Hematopoietic multipotent progenitor cell treated with erythropoietin and hydrocortisone succinate and interleukin-3 and kit ligand, for 8 days (in vitro differentiated cells): ENCODE measurements around the gene MYBPH.

Experiments
- DNase-seq: peaks from one replicate; pipeline ENCODE4 v3.0.0-alpha.2; 2015

MYBPH gene

DNA sequence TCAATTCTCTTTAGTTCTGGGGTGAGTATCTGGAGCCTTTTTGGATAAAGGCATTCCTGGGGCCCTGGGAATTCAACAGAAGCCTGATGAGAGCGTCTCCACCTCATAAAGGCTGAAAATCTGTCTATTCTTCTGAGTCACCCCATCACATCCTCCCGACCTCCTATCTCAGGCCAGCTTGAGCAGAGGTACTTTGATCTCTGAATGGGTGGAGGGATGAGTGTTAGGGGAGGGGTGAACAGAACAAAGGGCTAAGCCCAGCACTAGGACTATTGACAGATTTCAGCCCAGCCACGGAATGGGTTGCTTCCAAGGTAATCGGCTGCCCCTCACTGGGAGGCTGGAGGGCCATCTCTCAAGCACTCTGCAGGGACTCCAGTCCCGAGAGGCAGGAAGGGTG lies 2.5 kb upstream of the MYBPH start:
- DNase-seq = no peak

DNA sequence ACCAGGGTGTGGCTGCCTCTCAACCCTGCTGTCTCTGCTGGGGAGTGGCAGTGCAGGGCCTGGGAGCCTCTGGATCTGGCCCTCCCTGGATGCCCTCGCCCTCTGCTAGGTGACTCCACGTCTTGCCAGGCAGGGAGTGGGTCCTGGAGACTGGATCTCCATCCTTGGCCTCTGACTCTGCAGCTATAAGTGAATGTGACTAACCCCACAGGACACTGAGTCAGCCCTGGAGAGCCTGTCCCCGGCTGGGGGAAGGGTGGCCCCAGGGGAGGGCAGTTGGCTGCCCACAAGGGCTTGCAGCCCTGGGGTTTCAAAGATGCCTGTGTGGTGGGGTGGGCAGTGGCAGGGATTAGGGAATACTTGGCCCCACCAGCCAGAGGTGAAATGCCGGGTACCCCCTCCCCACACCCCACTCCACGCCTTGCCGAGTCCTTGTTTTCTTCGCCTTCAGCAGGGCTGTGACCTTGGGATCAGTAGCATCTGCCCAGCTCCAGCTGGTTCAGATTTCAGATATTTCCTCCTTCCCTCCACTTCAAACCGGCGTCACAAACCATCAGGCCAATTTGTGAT lies 1.9 kb upstream of the MYBPH start:
- no peak for DNase-seq

DNA sequence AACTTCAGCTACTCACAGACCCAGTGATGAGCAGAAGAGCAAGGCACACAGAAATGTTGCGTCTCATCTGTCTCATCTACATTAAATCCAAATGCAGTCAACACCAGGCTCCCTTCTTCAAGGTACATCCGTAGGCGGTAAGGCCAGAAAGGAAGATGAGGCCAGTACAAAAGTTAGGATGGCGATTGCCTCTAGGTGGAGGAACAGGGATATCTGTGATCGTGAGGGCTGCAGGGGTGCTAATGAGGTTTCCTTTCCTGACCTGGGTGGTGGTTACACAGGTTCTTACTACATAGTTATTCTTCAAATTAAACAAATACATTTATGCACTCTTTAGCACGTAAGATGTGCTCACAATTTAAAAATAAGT lies 1.4 kb upstream of the MYBPH start:
- no peak for DNase-seq

DNA sequence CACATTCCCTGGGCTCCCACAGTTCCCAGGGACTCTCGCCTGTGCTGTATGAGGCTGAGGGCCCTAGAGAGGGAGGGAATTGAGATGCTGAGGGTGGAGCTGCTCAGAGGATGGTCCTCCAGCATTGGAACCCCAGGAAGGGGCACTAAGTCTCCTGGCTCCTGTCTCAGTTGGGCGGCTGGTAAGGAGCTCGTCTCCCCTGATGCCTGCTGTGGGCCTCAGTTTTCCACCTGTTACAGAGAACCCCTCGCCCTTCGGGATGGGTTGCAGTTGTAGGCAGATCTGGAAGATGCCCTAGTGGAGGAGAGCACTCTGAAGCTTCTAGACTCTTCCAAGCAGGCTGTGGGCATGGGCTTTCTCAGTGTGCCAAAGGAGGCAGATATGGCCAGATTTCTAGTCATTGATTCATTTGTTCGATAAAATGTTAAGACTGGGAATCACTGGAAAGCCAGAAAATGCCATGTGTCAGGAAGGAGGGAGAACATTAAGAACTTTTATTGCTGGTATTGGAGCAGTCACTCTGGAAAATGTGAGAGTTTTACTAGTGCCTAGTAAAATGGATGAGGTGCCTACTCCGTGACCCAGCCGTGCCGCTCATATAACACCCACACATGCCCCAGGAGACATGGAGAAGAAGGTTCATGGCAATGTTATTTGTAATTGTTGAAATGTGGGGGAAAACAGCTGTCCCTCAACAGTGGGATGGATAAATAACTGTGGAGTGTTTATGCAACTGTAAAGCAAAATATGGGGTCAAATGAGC lies 828 bp upstream of the MYBPH start:
- DNase-seq = no peak

- DNase-seq = no peak
These were observed 208 bp upstream of the MYBPH start for GRCh38 chr1:203175827-203176241.

- DNase-seq = no peak
These were observed 1.2 kb downstream of the MYBPH start for GRCh38 chr1:203174324-203174985.

DNA sequence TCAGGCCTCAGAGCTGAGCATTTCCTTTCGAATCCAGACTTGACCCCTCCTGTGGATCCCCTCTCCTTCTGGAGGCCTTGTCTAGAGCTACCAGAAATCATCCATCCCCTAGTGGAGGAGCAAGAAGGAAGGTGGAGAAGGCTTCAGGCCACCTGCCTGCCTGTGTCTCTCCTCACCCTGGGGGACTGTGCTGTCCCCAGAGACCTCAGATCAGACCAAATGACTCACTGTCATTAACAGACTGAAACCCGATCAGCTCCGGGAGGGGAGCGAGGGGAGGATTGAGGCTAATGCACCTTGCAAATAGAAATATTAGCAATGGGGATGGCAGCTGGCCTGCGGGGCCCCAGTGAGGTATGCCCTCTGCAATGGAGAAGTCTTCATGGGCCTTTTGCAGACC lies 2.1 kb downstream of the MYBPH start:
- DNase-seq = no peak

DNA sequence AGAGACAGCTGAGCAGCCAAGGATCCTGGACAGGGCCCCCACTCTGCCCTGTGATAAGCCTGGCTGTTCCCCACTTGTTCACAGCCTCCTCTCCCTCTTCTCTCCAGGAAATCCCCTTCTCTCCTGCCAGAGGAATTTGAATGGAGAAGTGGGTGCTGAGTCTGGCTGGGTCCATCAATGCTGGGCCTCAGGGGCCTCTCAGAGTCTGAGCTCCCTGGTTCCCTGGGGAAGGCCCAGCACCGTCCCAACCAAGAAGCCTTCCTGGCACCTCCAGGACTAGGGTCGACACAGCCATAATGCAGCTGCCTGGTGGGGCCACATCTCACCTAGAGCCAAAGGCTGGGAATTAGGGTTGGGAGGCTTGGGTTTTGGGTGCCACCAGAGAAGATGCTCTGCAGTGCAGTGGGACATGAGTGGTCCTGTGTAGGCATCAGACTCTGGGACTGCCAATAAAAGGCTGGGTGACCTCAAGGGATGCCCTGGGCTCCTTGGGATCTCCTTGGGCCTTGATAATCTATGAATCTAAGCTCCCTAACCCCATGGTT lies 2.5 kb downstream of the MYBPH start:
- DNase-seq = no peak

- peak; percentile 58 for DNase-seq
These were observed 3.2 kb downstream of the MYBPH start for GRCh38 chr1:203172184-203173010.

DNA sequence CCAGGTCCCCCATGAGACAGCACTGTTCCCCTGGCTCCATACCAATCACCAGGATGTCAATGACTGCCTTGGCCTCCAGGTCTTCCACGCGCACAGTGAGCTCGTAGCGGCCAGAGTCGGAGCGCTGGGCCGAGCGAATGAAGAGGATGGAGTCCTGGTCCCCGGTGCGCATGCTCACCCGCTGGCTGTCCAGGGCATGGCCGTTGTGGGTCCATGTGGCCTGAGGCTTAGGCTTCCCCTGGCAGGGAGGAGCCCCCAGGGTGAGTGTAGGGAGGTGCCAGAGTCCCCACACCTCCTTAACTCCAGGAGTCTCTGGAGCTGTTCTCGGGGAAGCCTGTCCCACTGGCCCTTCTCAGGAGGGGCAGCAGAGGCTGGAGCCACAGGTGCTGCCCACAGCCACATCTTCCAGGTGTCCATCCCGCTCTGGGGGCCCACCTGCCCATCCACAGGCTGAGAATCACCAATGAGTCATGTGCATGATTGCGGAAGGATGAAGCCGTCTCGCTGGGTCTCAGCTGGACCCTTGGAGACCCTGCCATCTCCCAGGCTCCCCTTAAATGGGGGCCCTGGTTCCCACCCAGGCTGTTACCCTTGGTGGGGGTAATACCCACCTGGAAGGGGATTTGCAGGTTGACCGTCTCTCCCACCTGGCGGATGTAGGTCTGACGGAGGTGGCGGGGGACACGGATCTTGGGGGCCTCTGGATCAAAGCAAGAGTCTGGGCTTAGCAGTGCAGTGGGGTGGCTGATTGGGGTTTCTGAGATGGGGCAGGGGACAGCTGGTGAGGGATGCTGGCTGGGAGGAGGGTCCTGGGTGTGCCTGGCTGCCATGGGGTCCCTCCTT lies 4.1 kb downstream of the MYBPH start:
- DNase-seq = no peak

DNA sequence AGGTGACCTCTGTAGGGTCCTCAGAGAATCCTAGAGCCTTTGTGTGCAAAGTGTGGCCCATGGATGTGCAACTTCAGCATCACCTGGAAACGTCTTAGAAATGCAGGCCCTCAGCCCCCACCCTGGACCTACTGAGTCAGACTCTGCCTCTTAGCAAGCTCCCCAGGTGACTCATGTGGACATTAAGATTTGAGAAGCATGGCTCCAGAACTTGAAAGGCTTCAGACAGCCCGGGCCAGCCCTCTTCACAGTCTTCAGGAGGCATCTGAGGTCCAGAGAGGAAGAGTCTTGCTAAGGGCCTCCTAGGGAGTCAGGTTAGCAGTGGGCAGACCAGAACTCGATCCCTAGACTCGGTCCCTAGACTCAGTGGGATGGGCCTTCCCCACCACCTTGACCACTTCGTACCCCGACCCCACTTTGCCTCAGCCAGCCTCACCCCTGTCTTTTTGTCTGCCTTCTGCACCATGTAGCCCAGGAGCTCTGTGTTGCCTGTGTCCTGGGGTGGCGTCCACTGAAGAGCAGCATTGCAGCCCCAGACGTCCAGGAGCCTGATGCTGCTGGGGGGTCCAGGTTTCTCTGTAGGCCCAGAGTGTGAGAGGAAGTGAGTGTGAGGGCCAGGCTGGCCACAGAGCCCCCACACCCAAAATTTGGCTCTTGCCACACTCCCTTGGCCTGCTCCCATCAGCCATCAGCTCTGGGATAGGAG lies 4.8 kb downstream of the MYBPH start:
- DNase-seq = no peak

DNA sequence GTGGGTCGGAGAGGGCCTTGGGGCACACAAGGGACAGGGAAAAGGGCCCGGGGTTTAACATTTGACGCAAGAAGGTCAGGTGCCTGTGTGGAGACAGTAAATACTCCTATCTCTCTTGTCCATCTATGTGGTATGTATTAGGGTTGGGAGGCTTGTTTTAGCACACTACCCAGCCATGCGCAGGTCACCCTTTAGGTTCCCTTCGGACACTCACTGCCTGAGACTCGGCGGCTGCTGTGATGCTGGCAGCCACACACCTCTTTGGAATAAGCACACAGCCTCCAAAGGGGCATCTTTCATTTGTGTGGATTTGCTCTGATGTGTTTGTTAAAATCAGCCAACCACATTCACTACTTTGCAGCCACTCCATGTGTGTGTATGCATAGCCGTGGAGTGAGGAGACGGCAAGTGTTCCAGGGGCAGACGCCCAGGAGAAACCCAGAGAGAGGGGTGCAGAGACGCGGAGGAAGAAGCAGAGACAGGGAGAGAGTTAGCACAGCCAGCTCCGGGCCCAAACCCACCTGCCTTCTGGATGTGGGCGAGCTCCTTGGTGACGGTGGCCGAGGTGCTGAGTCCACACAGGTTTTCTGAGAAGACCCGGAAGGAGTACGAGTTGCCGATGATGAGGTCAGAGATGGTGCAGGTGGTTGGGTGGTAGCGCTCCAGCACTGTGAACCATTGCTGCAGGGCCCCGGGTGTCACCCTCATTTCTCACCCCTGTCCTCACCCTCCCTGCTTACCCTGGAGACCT lies 5.7 kb downstream of the MYBPH start:
- DNase-seq = no peak

DNA sequence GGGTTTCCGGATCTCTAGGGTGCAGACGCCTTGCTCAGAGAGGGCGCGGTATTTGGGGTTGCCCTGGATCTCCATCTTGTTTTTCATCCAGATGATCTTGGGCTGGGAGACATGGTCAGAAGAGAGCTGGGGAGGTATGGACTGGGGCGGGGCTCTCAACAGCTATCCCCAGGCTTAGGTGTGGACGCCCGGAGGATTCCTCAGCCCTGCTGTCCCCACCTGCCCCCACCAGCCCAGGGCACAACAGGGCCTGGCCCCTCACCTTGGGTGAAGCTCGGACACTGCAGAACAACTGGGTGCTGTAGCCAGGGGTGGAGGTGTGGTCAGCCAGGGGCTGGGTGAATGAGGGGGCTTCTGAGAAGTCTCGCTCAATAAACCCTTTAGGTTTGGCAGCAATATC lies 6.6 kb downstream of the MYBPH start:
- no peak for DNase-seq

DNA sequence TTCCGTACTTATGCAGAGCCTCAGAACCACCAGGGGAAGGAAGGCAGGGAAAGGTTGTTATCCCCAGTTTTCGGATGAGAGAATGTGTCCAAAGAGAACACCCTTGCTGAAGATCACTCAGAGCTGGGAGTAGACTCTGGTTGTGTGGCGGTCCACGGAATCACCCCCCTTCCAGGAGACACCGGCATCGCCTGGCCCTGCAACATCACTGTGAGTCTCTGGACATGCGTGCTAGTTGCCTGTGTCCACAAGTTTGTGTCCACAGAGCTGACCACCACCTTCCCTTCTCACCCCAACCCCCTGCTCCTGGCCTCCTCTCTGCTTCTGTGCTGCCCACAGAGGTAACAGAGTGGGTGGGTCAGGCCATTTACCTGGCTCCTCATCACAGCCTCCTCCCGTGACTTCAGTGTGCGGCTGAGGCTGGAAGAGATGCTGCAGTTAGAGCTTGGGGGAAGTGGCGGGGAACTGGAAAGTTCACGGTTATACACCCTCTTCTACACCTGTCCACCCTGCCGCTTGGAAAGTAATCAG lies 7.3 kb downstream of the MYBPH start:
- no peak for DNase-seq

- no peak for DNase-seq
These were observed 7.8 kb downstream of the MYBPH start for GRCh38 chr1:203167913-203168200.

DNA sequence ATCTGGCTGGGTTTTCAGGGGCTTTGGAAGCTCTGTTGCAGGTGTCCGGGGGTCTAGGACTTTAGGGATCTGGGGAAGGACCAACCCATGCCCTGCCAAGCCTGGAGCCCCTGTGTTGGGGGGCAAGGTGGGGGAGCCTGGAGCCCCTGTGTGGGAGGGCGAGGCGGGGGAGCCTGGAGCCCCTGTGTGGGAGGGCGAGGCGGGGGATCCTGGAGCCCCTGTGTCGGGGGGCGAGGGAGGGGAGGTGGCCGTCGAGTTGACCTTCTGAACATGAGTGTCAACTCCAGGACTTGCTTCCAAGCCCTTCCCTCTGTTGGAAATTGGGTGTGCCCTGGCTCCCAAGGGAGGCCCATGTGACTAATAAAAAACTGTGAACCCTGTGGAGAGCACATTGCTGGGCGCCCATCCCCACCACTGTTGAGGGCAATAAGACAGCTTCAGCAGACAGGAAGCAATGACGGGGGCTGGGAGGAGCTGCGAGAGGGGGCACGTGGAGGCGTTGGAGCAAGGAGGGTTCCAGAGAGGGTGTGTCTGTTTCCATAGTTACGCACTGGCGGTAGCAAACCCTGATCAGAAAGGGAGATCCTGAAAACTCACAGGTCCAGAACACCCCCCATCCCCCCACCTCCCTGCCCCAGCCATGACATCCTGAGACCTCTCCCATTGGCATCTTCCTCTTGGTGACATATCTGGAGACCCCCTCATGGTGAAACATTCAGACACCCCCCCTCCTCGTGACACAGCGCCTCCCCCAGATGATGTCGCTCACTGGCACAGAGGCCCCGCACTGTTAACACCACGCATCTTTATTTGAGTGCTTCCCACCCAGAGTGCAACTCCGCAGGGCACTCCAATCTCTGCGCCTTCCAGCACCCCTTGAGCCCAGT lies 8.4 kb downstream of the MYBPH start:
- DNase-seq = peak; percentile 2

GRCh38 chr1:203166192-203166940 lies 9.3 kb downstream of the MYBPH start:
- peak; percentile 17 for DNase-seq

DNA sequence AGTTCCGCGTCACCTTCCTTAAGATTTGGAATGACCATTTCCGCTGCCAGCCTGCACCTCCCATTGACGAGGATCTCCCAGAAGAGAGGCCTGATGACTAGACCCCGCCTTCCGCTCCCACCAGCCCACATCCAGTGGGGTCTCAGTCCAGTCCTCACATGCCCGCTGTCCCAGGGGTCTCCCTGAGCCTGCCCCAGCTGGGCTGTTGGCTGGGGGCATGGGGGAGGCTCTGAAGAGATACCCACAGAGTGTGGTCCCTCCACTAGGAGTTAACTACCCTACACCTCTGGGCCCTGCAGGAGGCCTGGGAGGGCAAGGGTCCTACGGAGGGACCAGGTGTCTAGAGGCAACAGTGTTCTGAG lies 9.8 kb downstream of the MYBPH start:
- no peak for DNase-seq
